CD4-positive, alpha-beta memory T cell (primary cell): ENCODE results near the gene SHISA7. TPM values are rescaled to one million over a fixed set of nuclear protein-coding genes. Genes with fewer than 3 reads are reported as not detected.
A peak's percentile ranks its signal among the peaks of the same experiment; 100 is the strongest.

Experiments used
- CTCF ChIA-PET: fragments of 350-600 bp; sonication (Branson Sonifier 250); formaldehyde crosslinking; loops from one replicate; lab custom pipeline; 2021; ENCODE audit warnings: inconsistent platforms; ENCODE audit not compliant: partially characterized antibody; lab: Charles Lee
- POLR2A ChIA-PET: fragments of 350-600 bp; sonication (Branson Sonifier 250); formaldehyde crosslinking; loops from one replicate; lab custom pipeline; 2021; ENCODE audit not compliant: partially characterized antibody; lab: Charles Lee
- DNase-seq, 5 donors: peaks; one replicate each; pipeline versions ENCODE4 v3.0.0 to v3.0.0-alpha.2; 2020 to 2022; ENCODE audit warnings: mixed read lengths in 1 of 5
- H3K27ac ChIP-seq: one replicate; pipeline ENCODE4 v1.7.0; 2013; ENCODE audit warnings: low read depth, low read length
- H3K27me3 ChIP-seq: 2 replicates; pipeline ENCODE4 v1.7.0; 2013; ENCODE audit warnings: mild to moderate bottlenecking, low read length, moderate library complexity; ENCODE audit not compliant: insufficient read depth
- H3K36me3 ChIP-seq: 2 replicates; pipeline ENCODE4 v1.7.0; 2013; ENCODE audit warnings: mild to moderate bottlenecking, low read length, moderate library complexity; ENCODE audit not compliant: insufficient read depth
- H3K4me1 ChIP-seq: 2 replicates; pipeline ENCODE4 v1.7.0; 2013; ENCODE audit warnings: mild to moderate bottlenecking, low read length, moderate library complexity; ENCODE audit not compliant: insufficient read depth
- H3K4me3 ChIP-seq, 2 donors: one replicate each; pipeline ENCODE4 v1.7.0; 2013; ENCODE audit warnings: low read length in 2 of 2, mild to moderate bottlenecking in 1 of 2
- H3K9me3 ChIP-seq, 2 donors: one replicate each; pipeline ENCODE4 v1.7.0; 2013; ENCODE audit warnings: low read length in 2 of 2, control low read depth in 1 of 2; ENCODE audit not compliant: control insufficient read depth in 1 of 2
- H3K27ac Mint-ChIP-seq, 7 donors: one replicate each; pipeline ENCODE4 v1.8.0; 2020 to 2021; ENCODE audit warnings: mixed read lengths in 7 of 7, mild to moderate bottlenecking in 6 of 7, inconsistent platforms in 3 of 7, moderate library complexity in 3 of 7
- H3K27me3 Mint-ChIP-seq, 2 donors: one replicate each; pipeline ENCODE4 v1.8.0; 2020 to 2021; ENCODE audit warnings: mixed read lengths in 2 of 2
- H3K36me3 Mint-ChIP-seq, 2 donors: one replicate each; pipeline ENCODE4 v1.8.0; 2020 to 2021; ENCODE audit warnings: mixed read lengths in 2 of 2, inconsistent platforms in 1 of 2, mild to moderate bottlenecking in 1 of 2
- H3K4me1 Mint-ChIP-seq, 4 donors: one replicate each; pipeline ENCODE4 v1.8.0; 2020 to 2021; ENCODE audit warnings: mixed read lengths in 4 of 4, mild to moderate bottlenecking in 1 of 4
- H3K4me3 Mint-ChIP-seq, 8 donors: one replicate each; pipeline ENCODE4 v1.8.0; 2020 to 2021; ENCODE audit warnings: mixed read lengths in 8 of 8, mild to moderate bottlenecking in 7 of 8, moderate library complexity in 6 of 8, inconsistent platforms in 3 of 8
- H3K9me3 Mint-ChIP-seq, 8 donors: one replicate each; pipeline ENCODE4 v1.8.0; 2020 to 2021; ENCODE audit warnings: mixed read lengths in 8 of 8, mild to moderate bottlenecking in 5 of 8, inconsistent platforms in 3 of 8, moderate library complexity in 1 of 8
- intact Hi-C: fragments of 100-400 bp; cut with micrococcal nuclease; formaldehyde crosslinking; loops from one replicate; pipeline ENCODE4 v1.15.1; 2023
- polyA plus RNA-seq, 2 donors: library from polyadenylated mRNA; unstranded; fragments of 300-500 nt; fragmentation: Illumina TruSeq; gene quantifications; one replicate each; pipeline ENCODE4 v1.2.3, GENCODE V29; 2021
- total RNA-seq, 2 experiments: library from RNA; stranded (reverse); gene quantifications; one replicate each; pipeline ENCODE4 v1.2.3, GENCODE V29; 2021

Gene SHISA7
- total and polyA plus RNA-seq, 4 experiments from 2014 or later: not detected

DNA sequence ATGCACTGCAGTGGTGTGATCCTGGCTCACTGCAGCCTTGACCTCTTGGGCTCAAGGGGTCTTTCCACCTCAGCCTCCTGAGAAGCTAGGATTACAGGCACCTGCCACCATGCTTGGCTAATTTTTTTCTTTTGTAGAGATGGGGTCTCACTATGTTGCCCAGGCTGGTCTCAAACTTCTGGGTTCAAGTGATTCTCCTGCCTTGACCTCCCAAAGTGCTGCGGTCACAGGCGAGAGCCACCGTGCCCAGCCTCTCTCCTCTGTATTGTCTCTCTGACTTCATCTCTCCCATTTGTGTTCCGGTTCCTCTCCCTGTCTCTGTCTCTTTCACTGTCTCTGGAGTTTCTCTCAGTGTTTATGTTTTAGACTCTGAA is 23.1 kb upstream of the SHISA7 start:
- Mint-ChIP-seq H3K27ac (peak overlapping the region in 4 of 7 donors; percentile 8 to 62 (median 24)), H3K36me3 (peaks cover 0 to 2% of the 10 kb centered on the region in 2 donors), H3K4me1 (peaks cover 8 to 18% (median 12%) of the 10 kb centered on the region in 4 donors), H3K9me3 (peaks cover 0 to 2% (median 0%) of the 10 kb centered on the region in 8 donors), H3K27me3 (no peaks in the 10 kb centered on the region), H3K4me3 (no peak overlapping the region)
- no peak for DNase-seq
- Histone ChIP-seq H3K36me3 (no peaks in the 10 kb centered on the region), H3K27me3 (no peaks in the 10 kb centered on the region), H3K4me1 (peaks cover 6% of the 10 kb centered on the region), H3K27ac (no peak overlapping the region), H3K9me3 (no peaks in the 10 kb centered on the region), H3K4me3 (no peak overlapping the region)
- ChIA-PET POLR2A (interaction anchor here (2.1 kb wide), 1 partner anchor 11 kb away, joined by 13 read pairs; the partner anchor contains the start of gene ZNF628), CTCF (interaction anchor here (1.2 to 4.3 kb wide), 10 partner anchors 8 to 325 kb away, joined by 3 to 69 read pairs (median 10); partner anchors contain the start of genes ZNF628 and ZNF784)
- intact Hi-C loops: no loop called here

DNA sequence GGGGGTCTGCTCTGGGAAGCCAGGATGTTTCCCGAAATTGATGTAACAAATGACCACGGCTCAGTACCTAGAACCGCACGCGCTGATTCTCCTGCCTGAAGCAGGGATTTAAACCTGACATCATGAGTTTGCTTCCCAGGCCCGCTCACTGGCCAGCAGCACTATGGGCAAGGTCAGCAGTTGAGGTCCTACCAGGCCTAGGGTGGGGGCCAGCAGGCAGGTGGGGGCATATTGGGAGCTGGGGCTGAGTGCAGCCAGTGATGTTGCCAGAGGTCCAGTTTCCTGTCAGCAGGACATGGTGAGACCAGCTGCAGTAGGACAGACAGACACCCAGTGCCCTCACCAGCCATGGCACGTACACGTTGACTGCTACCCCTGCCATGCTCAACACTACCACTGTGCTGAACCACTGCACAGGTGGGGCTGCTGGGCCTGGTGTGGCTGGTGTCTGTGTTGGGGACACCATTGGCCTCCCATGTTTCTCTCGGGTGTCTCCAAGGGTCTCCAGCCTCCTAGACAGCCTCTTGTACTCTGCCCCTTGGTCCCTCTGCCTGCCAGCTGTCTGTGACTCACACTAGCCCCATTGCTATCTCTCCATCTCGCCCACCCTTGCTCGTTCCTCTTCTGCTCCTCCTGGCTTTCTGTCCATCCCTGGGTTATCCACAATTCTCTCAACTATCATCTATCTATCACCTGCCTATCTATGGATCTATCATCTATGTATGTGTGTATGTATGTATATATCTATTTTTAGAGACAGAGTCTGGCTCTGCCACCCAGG is 22.6 kb upstream of the SHISA7 start:
- Histone ChIP-seq H3K9me3 (no peaks in the 10 kb centered on the region), H3K4me1 (peaks cover 12% of the 10 kb centered on the region), H3K4me3 (no peak overlapping the region), H3K36me3 (no peaks in the 10 kb centered on the region), H3K27ac (no peak overlapping the region), H3K27me3 (no peaks in the 10 kb centered on the region)
- DNase-seq: no peak
- no peak overlapping the region for H3K4me3 Mint-ChIP-seq
- peaks cover 0 to 2% (median 0%) of the 10 kb centered on the region in 8 donors for H3K9me3 Mint-ChIP-seq
- intact Hi-C loops: no loop called here
- H3K27me3 Mint-ChIP-seq: no peaks in the 10 kb centered on the region
- POLR2A ChIA-PET: no interaction called here
- H3K4me1 Mint-ChIP-seq: peaks cover 10 to 22% (median 16%) of the 10 kb centered on the region in 4 donors
- H3K36me3 Mint-ChIP-seq: peaks cover 0 to 2% of the 10 kb centered on the region in 2 donors
- CTCF ChIA-PET: interaction anchor here (1.2 to 4.3 kb wide), 3 partner anchors 9 to 166 kb away, joined by 3 to 69 read pairs (median 42); no protein-coding TSS in a partner anchor
- peak overlapping the region in 1 of 7 donors; percentile 8 for H3K27ac Mint-ChIP-seq

DNA sequence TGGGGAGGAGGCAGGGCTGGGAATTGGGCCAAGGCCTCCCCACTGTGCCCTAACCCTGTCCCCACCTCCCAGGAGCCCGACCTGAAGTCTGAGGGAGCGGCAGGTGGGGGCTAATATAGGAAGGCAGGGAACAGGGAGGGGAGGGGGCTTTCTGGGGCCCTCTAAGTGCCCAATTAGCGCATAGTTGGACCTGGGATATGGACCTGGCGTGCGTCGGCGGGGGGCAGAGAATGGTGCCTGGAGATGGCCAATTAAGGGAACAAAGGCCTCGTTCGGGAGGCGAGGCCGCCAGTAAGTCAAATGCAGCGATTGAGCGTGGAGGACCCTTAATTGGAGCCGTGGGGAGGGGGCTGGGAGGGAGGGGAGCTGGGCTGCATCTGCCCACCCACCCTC is 21.6 kb upstream of the SHISA7 start, which contains the start of gene C19orf85:
Gene C19orf85 (minus strand): TSS at position 90 of the 393 bp plus-strand sequence. CDS start 197 bp downstream, outside the sequence.
- Mint-ChIP-seq H3K36me3 (peaks cover 0 to 2% of the 10 kb centered on the region in 2 donors), H3K9me3 (peaks cover 0 to 2% (median 0%) of the 10 kb centered on the region in 8 donors), H3K4me1 (peaks cover 13 to 32% (median 24%) of the 10 kb centered on the region in 4 donors), H3K27ac (peak within 1 kb of the TSS in 1 of 7 donors; percentile 9), H3K4me3 (peak within 1 kb of the TSS in 2 of 8 donors; percentile 39 to 69), H3K27me3 (no peaks in the 10 kb centered on the region)
- CTCF ChIA-PET: no interaction called here
- Histone ChIP-seq H3K36me3 (no peaks in the 10 kb centered on the region), H3K27ac (no peak within 1 kb of the TSS), H3K9me3 (no peaks in the 10 kb centered on the region), H3K4me3 (no peak within 1 kb of the TSS), H3K4me1 (peaks cover 18% of the 10 kb centered on the region), H3K27me3 (no peaks in the 10 kb centered on the region)
- DNase-seq: no peak
- intact Hi-C loops: no loop called here
- POLR2A ChIA-PET: no interaction called here

DNA sequence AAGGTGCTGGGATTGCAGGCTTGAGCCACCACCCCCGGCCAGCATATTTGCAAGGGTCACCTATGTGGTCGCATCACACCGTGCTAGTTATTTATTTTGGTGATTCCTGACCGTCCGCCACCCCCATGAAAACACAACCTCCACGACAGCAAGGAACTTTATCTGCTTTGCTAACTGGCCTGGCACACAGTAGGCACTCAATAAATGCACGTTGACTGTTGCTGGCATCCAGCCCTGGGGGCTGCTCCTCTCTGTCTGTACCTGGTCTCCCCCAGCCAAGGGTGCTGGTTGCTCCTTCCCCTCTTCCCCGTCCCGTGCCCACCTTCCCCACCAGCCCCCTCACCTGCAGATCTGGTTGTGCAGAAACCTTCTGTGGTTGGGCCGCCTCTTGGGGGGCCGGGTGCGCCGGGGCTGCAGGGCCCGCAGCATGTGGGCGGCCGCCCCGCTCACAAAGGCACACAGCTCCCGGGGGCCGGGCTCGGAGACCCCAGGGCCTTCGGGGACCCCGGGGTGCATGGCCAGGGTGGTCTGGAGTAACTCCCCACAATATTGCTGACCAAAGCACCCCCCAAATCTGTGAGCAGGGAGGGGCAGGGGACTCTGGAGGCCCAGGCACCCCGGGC is 21.1 kb upstream of the SHISA7 start:
- no peak overlapping the region for H3K27ac Mint-ChIP-seq
- H3K4me1 ChIP-seq: peaks cover 18% of the 10 kb centered on the region
- H3K9me3 ChIP-seq: no peaks in the 10 kb centered on the region
- H3K4me3 Mint-ChIP-seq: peak overlapping the region in 2 of 8 donors; percentile 39 to 69
- H3K27ac ChIP-seq: no peak overlapping the region
- intact Hi-C loops: no loop called here
- no peak overlapping the region for H3K4me3 ChIP-seq
- POLR2A ChIA-PET: no interaction called here
- CTCF ChIA-PET: no interaction called here
- H3K36me3 ChIP-seq: no peaks in the 10 kb centered on the region
- no peaks in the 10 kb centered on the region for H3K27me3 Mint-ChIP-seq
- peaks cover 0 to 2% (median 0%) of the 10 kb centered on the region in 8 donors for H3K9me3 Mint-ChIP-seq
- peaks cover 13 to 32% (median 24%) of the 10 kb centered on the region in 4 donors for H3K4me1 Mint-ChIP-seq
- no peaks in the 10 kb centered on the region for H3K27me3 ChIP-seq
- H3K36me3 Mint-ChIP-seq: peaks cover 0 to 2% of the 10 kb centered on the region in 2 donors
- DNase-seq: no peak

DNA sequence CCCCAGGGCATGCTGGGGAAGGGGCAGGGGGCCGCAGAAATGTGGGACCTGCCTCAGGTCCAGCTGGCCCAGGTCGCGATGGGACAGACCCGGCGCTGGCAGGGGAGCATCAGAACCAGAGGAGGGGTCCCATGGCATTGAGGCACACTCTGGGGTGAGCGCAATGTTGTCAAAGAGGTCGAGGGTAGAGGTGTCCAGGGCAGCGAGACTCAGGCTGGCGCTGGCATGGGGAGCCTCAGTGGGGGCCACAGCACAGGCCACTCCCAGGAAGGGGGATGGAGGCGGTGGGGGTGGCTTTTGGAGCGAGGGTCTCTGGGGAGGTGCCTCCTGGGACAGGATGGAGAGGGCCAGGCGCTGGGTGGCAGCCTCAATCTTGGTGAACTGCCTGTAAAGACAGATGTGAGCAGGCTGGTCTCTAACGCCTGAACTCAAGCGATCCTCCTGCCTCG is 20.5 kb upstream of the SHISA7 start:
- peaks cover 18% of the 10 kb centered on the region for H3K4me1 ChIP-seq
- CTCF ChIA-PET: no interaction called here
- Mint-ChIP-seq H3K36me3 (peaks cover 0 to 2% of the 10 kb centered on the region in 2 donors), H3K9me3 (peaks cover 0 to 2% (median 0%) of the 10 kb centered on the region in 8 donors), H3K4me3 (peak overlapping the region in 2 of 8 donors; percentile 39 to 69), H3K27ac (peak overlapping the region in 1 of 7 donors; percentile 9), H3K4me1 (peaks cover 13 to 32% (median 24%) of the 10 kb centered on the region in 4 donors), H3K27me3 (no peaks in the 10 kb centered on the region)
- POLR2A ChIA-PET: no interaction called here
- DNase-seq: no peak
- no peak overlapping the region for H3K4me3 ChIP-seq
- intact Hi-C loops: no loop called here
- no peaks in the 10 kb centered on the region for H3K27me3 ChIP-seq
- H3K27ac ChIP-seq: no peak overlapping the region
- H3K9me3 ChIP-seq: no peaks in the 10 kb centered on the region
- H3K36me3 ChIP-seq: no peaks in the 10 kb centered on the region

DNA sequence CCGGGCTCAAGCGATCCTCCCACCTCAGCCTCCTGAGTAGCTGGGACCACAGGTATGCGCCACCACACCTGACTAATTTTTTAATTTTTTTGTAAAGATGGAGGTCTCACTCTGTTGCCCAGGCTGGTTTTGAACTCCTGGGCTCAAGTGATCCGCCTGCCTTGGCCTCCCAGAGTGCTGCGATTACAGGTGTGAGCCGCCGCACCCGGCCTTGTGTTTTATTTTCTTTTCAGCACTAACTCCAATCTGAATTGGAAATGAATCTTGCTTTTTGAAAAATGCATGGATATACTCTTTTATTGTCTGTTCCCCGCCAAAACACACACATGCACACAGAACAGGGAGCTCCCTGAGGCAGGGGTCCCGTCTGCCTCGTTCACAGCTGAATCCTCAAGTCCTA is 19.6 kb upstream of the SHISA7 start:
- no peaks in the 10 kb centered on the region for H3K27me3 Mint-ChIP-seq
- intact Hi-C loops: no loop called here
- H3K9me3 Mint-ChIP-seq: peaks cover 0 to 2% (median 0%) of the 10 kb centered on the region in 8 donors
- peak overlapping the region; percentile 66 to 97 (median 91) for H3K4me3 Mint-ChIP-seq
- H3K36me3 ChIP-seq: no peaks in the 10 kb centered on the region
- H3K4me1 ChIP-seq: peaks cover 18% of the 10 kb centered on the region
- no peak for DNase-seq
- peak overlapping the region in 3 of 7 donors; percentile 74 to 82 (median 78) for H3K27ac Mint-ChIP-seq
- POLR2A ChIA-PET: interaction anchor here (1.5 to 1.9 kb wide), 2 partner anchors 14 to 22 kb away, joined by 7 to 23 read pairs; partner anchors contain the start of genes NAT14 and ZNF628
- no peaks in the 10 kb centered on the region for H3K27me3 ChIP-seq
- no peaks in the 10 kb centered on the region for H3K9me3 ChIP-seq
- H3K36me3 Mint-ChIP-seq: peaks cover 0 to 2% of the 10 kb centered on the region in 2 donors
- peak overlapping the region in 1 of 2 donors; percentile 97 for H3K4me3 ChIP-seq
- no peak overlapping the region for H3K27ac ChIP-seq
- CTCF ChIA-PET: interaction anchor here (2.2 kb wide), 1 partner anchor 41 kb away, joined by 16 read pairs; no protein-coding TSS in a partner anchor
- H3K4me1 Mint-ChIP-seq: peaks cover 11 to 31% (median 21%) of the 10 kb centered on the region in 4 donors
